HEK293 (cell line): ENCODE results near the gene POGZ.

Experiments used
- CTCF ChIP-seq: fragments of 450-650 bp; formaldehyde crosslinking; IDR thresholded peaks from 2 replicates; pipeline ENCODE4 v1.5.1; 2016; ENCODE audit warnings: missing biosample characterization, missing genetic modification characterization
- GLIS2 ChIP-seq: fragments of 450-650 bp; formaldehyde crosslinking; IDR thresholded peaks from 2 replicates; pipeline ENCODE4 v1.5.1; 2016; ENCODE audit warnings: missing biosample characterization, missing genetic modification characterization
- MZF1 ChIP-seq: fragments of 450-650 bp; formaldehyde crosslinking; IDR thresholded peaks from 2 replicates; pipeline ENCODE4 v1.5.1; 2017; ENCODE audit warnings: missing biosample characterization, missing genetic modification characterization, borderline replicate concordance
- ZNF302 ChIP-seq: fragments of 450-650 bp; formaldehyde crosslinking; IDR thresholded peaks from 2 replicates; pipeline ENCODE4 v1.5.1; 2016; ENCODE audit warnings: missing biosample characterization, missing genetic modification characterization, low read depth
- ZNF660 ChIP-seq: fragments of 450-650 bp; IDR thresholded peaks from 2 replicates; pipeline ENCODE4 v1.5.1; 2018; ENCODE audit warnings: missing biosample characterization, mild to moderate bottlenecking, missing genetic modification characterization
- TF ChIP-seq, protein P1 (sequence below): fragments of 450-650 bp; formaldehyde crosslinking; IDR thresholded peaks from 2 replicates; pipeline ENCODE4 v1.5.1; 2016; ENCODE audit warnings: missing biosample characterization, missing genetic modification characterization
- TF ChIP-seq, protein P2 (sequence below): fragments of 450-650 bp; formaldehyde crosslinking; IDR thresholded peaks from 2 replicates; pipeline ENCODE4 v1.5.1; 2016; ENCODE audit warnings: missing biosample characterization, missing genetic modification characterization

GRCh38 chr1:151502859-151503780 is 43.8 kb upstream of the POGZ start:
- TF ChIP-seq GLIS2 (tag by site-specific recombination) (no peak), MZF1 (tag by site-specific recombination) (no peak), ZNF660 (tag by site-specific recombination) (no peak), CTCF (tag by site-specific recombination) (no peak), ZNF302 (no peak)
- TF ChIP-seq, protein P1, sequence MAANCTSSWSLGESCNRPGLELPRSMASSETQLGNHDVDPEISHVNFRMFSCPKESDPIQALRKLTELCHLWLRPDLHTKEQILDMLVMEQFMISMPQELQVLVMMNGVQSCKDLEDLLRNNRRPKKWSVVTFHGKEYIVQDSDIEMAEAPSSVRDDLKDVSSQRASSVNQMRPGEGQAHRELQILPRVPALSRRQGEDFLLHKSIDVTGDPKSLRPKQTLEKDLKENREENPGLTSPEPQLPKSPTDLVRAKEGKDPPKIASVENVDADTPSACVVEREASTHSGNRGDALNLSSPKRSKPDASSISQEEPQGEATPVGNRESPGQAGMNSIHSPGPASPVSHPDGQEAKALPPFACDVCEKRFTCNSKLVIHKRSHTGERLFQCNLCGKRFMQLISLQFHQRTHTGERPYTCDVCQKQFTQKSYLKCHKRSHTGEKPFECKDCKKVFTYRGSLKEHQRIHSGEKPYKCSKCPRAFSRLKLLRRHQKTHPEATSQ (tag by site-specific recombination): no peak
- TF ChIP-seq, protein P2, sequence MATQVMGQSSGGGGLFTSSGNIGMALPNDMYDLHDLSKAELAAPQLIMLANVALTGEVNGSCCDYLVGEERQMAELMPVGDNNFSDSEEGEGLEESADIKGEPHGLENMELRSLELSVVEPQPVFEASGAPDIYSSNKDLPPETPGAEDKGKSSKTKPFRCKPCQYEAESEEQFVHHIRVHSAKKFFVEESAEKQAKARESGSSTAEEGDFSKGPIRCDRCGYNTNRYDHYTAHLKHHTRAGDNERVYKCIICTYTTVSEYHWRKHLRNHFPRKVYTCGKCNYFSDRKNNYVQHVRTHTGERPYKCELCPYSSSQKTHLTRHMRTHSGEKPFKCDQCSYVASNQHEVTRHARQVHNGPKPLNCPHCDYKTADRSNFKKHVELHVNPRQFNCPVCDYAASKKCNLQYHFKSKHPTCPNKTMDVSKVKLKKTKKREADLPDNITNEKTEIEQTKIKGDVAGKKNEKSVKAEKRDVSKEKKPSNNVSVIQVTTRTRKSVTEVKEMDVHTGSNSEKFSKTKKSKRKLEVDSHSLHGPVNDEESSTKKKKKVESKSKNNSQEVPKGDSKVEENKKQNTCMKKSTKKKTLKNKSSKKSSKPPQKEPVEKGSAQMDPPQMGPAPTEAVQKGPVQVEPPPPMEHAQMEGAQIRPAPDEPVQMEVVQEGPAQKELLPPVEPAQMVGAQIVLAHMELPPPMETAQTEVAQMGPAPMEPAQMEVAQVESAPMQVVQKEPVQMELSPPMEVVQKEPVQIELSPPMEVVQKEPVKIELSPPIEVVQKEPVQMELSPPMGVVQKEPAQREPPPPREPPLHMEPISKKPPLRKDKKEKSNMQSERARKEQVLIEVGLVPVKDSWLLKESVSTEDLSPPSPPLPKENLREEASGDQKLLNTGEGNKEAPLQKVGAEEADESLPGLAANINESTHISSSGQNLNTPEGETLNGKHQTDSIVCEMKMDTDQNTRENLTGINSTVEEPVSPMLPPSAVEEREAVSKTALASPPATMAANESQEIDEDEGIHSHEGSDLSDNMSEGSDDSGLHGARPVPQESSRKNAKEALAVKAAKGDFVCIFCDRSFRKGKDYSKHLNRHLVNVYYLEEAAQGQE: no peak
